Epithelial cell of esophagus (primary cell): ENCODE results near the gene SLC8A1.

ENCODE experiments used
- DNase-seq: peaks from one replicate; pipeline ENCODE4 v3.0.0; 2010; ENCODE audit warnings: low read depth
- H3K4me3 ChIP-seq: 2 replicates; pipeline ENCODE4 v1.5.1; 2011; ENCODE audit warnings: mild to moderate bottlenecking, low read length, control low read depth
- CTCF ChIP-seq: IDR thresholded peaks from 2 replicates; pipeline ENCODE4 v1.5.1; 2011; ENCODE audit warnings: low read depth, mild to moderate bottlenecking, low read length, control low read depth, inconsistent platforms; ENCODE audit not compliant: insufficient read depth; ENCODE audit errors: missing control alignments

The SLC8A1 gene

GRCh38 chr2:40097691-40098385, 354.1 kb downstream of the SLC8A1 start:
- no peak overlapping the region for H3K4me3 ChIP-seq
- no peak for TF ChIP-seq CTCF
- peak; percentile 69 for DNase-seq

GRCh38 chr2:40096360-40096759, 355.5 kb downstream of the SLC8A1 start:
- DNase-seq: peak; percentile 63
- no peak for TF ChIP-seq CTCF
- no peak overlapping the region for H3K4me3 ChIP-seq

GRCh38 chr2:40095000-40095399, 356.9 kb downstream of the SLC8A1 start:
- TF ChIP-seq CTCF: no peak
- DNase-seq: peak; percentile 74
- no peak overlapping the region for H3K4me3 ChIP-seq

GRCh38 chr2:40094451-40094850, 357.4 kb downstream of the SLC8A1 start:
- no peak overlapping the region for H3K4me3 ChIP-seq
- TF ChIP-seq CTCF: no peak
- no peak for DNase-seq

- TF ChIP-seq CTCF: no peak
Measured at GRCh38 chr2:40093021-40093675, 358.7 kb downstream of the SLC8A1 start.

GRCh38 chr2:40090044-40090443, 361.8 kb downstream of the SLC8A1 start:
- DNase-seq: no peak
- H3K4me3 ChIP-seq: no peak overlapping the region
- no peak for TF ChIP-seq CTCF

More at GRCh38 chr2:40093021-40093675, 358.7 kb downstream of the SLC8A1 start:
- no peak for DNase-seq
- no peak overlapping the region for H3K4me3 ChIP-seq
